Measurements from ENCODE around the gene RAD1.

DNA sequence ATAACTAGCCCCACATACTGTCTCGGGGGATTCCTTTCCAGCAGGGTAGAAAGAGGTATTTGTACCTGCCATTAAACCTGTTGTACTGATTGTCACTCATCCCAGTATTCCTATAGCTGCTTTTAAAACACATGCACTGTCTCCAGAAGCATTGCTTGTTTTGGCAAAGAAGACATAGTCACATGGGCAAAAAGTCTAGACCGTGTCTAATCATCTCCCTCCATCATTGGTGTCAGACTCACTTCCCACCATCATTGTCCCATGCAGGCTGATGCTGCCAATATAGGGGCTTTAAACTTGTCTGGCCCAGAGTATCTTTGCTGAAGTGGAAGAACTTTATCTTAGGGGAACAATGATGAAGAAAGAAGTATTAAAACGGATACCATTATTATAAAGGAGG, 26.6 kb upstream of the RAD1 start:
- TF ChIP-seq EZH2phosphoT487 (IDR thresholded peaks at IDR 0.05; ENCODE audit: insufficient read depth, low read depth): no peak
- TF ChIP-seq EZH2 (IDR thresholded peaks at IDR 0.05; ENCODE audit: insufficient read depth, poor library complexity, severe bottlenecking): no peak
